Neuronal stem cell (in vitro differentiated cells): ENCODE data around the gene TBC1D16.
A peak's percentile ranks its signal among the peaks of the same experiment; 100 is the strongest.
"Not testable (repeated sequence)": the region's sequence is repeated elsewhere in the genome, so short reads cannot be mapped to it uniquely, and the experiment has no call there.

Experiments used
- DNase-seq: peaks from one replicate; pipeline ENCODE4 v3.0.0-alpha.2; 2013; ENCODE audit warnings: low spot score
- H2AFZ ChIP-seq: one replicate; pipeline ENCODE4 v1.6.1; 2013; ENCODE audit warnings: mild to moderate bottlenecking, low read length, inconsistent platforms
- H2AK5ac ChIP-seq: 2 replicates; pipeline ENCODE4 v1.6.1; 2013; ENCODE audit warnings: low read depth, mild to moderate bottlenecking, inconsistent platforms, low read length, moderate library complexity, mixed read lengths
- H2BK120ac ChIP-seq: 2 replicates; pipeline ENCODE4 v1.6.1; 2013; ENCODE audit warnings: low read depth, mild to moderate bottlenecking, inconsistent platforms, low read length, moderate library complexity, mixed read lengths
- H2BK12ac ChIP-seq: one replicate; pipeline ENCODE4 v1.6.1; 2013; ENCODE audit warnings: low read length, inconsistent platforms
- H2BK15ac ChIP-seq: 2 replicates; pipeline ENCODE4 v1.6.1; 2013; ENCODE audit warnings: mild to moderate bottlenecking, low read length, inconsistent platforms, mixed read lengths
- H2BK5ac ChIP-seq: one replicate; pipeline ENCODE4 v1.6.1; 2013; ENCODE audit warnings: inconsistent platforms, mild to moderate bottlenecking, low read length, moderate library complexity
- H3K14ac ChIP-seq: one replicate; pipeline ENCODE4 v1.6.1; 2013; ENCODE audit warnings: low read length, inconsistent platforms
- H3K18ac ChIP-seq: 2 replicates; pipeline ENCODE4 v1.6.1; 2013; ENCODE audit warnings: low read length, inconsistent platforms
- H3K23ac ChIP-seq: 2 replicates; pipeline ENCODE4 v1.6.1; 2013; ENCODE audit warnings: low read depth, mild to moderate bottlenecking, mixed read lengths, low read length, inconsistent platforms; ENCODE audit not compliant: poor library complexity
- H3K27ac ChIP-seq: replicated peaks from 3 replicates; pipeline ENCODE4 v1.5.1; 2013; ENCODE audit warnings: low read length, inconsistent platforms
- H3K27me3 ChIP-seq, 3 experiments: 2 replicates each; pipeline ENCODE4 v1.6.1; 2013; ENCODE audit warnings: low read length in 3 of 3, mild to moderate bottlenecking in 2 of 3, inconsistent platforms in 1 of 3, low read depth in 1 of 3, mixed read lengths in 1 of 3, moderate library complexity in 1 of 3; ENCODE audit not compliant: control insufficient read depth in 3 of 3, insufficient read depth in 3 of 3
- H3K36me3 ChIP-seq, 2 donors: replicated peaks in 1 of 2; 2 replicates each; pipeline ENCODE4 v1.6.1; 2013; ENCODE audit warnings: low read length in 2 of 2; ENCODE audit not compliant: control insufficient read depth in 2 of 2, insufficient read depth in 2 of 2
- H3K4ac ChIP-seq: 2 replicates; pipeline ENCODE4 v1.6.1; 2013; ENCODE audit warnings: inconsistent platforms, mild to moderate bottlenecking, low read length, moderate library complexity
- H3K4me1 ChIP-seq, 2 donors: 1 replicate in 1 of 2; 2 replicates in 1 of 2; pipeline ENCODE4 v1.6.1; 2013; ENCODE audit warnings: low read length in 2 of 2, low read depth in 1 of 2; ENCODE audit not compliant: control insufficient read depth in 2 of 2, insufficient read depth in 1 of 2
- H3K4me2 ChIP-seq: one replicate; pipeline ENCODE4 v1.6.1; 2013; ENCODE audit warnings: mild to moderate bottlenecking, low read length, inconsistent platforms; ENCODE audit not compliant: insufficient read depth, poor library complexity, severe bottlenecking
- H3K4me3 ChIP-seq, 2 donors: 2 replicates each; pipeline ENCODE4 v1.5.1; 2013; ENCODE audit warnings: low read length in 2 of 2, mild to moderate bottlenecking in 2 of 2, inconsistent platforms in 1 of 2, moderate library complexity in 1 of 2
- H3K79me1 ChIP-seq: one replicate; pipeline ENCODE4 v1.6.1; 2013; ENCODE audit warnings: low read depth, mild to moderate bottlenecking, inconsistent platforms, low read length, moderate library complexity
- H3K9ac ChIP-seq: one replicate; pipeline ENCODE4 v1.6.1; 2013; ENCODE audit warnings: mild to moderate bottlenecking, low read depth, low read length, inconsistent platforms; ENCODE audit not compliant: poor library complexity
- H3K9me3 ChIP-seq, 2 donors: replicated peaks in 1 of 2; 2 replicates each; pipeline versions ENCODE3 to v1.6.1; 2013; ENCODE audit warnings: low read length in 2 of 2, mild to moderate bottlenecking in 2 of 2, inconsistent platforms in 1 of 2, low read depth in 1 of 2, mixed read lengths in 1 of 2, moderate library complexity in 1 of 2; ENCODE audit not compliant: control insufficient read depth in 2 of 2, insufficient read depth in 1 of 2
- H4K8ac ChIP-seq: one replicate; pipeline ENCODE4 v1.6.1; 2013; ENCODE audit warnings: low read depth, mild to moderate bottlenecking, inconsistent platforms, low read length, moderate library complexity
- H4K91ac ChIP-seq: one replicate; pipeline ENCODE4 v1.6.1; 2013; ENCODE audit warnings: low read length, low read depth, mild to moderate bottlenecking, inconsistent platforms; ENCODE audit not compliant: poor library complexity
- WGBS, 2 donors: extraction: QIAGEN DNeasy Blood & Tissue Kit; methylation state at CpG; one replicate each; pipeline ENCODE4 v1.1.7; 2013; ENCODE audit warnings: missing lambda C conversion rate in 2 of 2, mixed read lengths in 1 of 2; ENCODE audit not compliant: insufficient read length in 2 of 2, insufficient replicate concordance in 1 of 2; ENCODE audit errors: extremely low coverage in 2 of 2; 5-methylcytosine and 5-hydroxymethylcytosine counted together

TBC1D16 gene

DNA sequence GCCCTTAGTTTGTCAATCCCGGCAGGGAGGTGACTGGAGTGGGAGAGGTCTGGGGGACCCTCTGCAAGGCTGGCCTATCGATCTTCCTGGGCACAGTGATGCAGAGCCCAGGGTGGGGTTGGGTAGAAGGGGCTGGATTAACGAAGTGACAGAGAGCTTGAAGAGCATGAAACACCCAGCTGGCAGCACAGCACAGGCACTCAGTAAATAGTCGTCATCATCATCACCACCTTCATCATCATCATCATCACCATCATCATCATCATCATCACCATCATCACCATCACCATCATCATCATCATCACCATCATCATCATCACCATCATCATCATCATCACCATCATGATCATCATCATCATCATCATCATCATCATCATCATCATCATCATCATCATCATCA is 142.2 kb downstream of the TBC1D16 start:
- not testable (repeated sequence) for H3K79me1 ChIP-seq, H2BK120ac ChIP-seq, H2AFZ ChIP-seq, H4K8ac ChIP-seq, DNase-seq, H3K36me3 ChIP-seq, H3K4me3 ChIP-seq, H3K9me3 ChIP-seq, H3K9ac ChIP-seq, H3K4ac ChIP-seq, H2AK5ac ChIP-seq, H3K27ac ChIP-seq, H3K18ac ChIP-seq, H3K4me1 ChIP-seq, H3K14ac ChIP-seq, H2BK12ac ChIP-seq, H3K23ac ChIP-seq, H3K4me2 ChIP-seq, H4K91ac ChIP-seq, H2BK5ac ChIP-seq
- no CpG with 5 or more reads among the region's 4 CpGs for WGBS, 2 donors
- H3K27me3 ChIP-seq: peaks cover 0 to 22% (median 0%) of the 10 kb centered on the region in 3 experiments
- H2BK15ac ChIP-seq: peak overlapping the region; percentile 9

DNA sequence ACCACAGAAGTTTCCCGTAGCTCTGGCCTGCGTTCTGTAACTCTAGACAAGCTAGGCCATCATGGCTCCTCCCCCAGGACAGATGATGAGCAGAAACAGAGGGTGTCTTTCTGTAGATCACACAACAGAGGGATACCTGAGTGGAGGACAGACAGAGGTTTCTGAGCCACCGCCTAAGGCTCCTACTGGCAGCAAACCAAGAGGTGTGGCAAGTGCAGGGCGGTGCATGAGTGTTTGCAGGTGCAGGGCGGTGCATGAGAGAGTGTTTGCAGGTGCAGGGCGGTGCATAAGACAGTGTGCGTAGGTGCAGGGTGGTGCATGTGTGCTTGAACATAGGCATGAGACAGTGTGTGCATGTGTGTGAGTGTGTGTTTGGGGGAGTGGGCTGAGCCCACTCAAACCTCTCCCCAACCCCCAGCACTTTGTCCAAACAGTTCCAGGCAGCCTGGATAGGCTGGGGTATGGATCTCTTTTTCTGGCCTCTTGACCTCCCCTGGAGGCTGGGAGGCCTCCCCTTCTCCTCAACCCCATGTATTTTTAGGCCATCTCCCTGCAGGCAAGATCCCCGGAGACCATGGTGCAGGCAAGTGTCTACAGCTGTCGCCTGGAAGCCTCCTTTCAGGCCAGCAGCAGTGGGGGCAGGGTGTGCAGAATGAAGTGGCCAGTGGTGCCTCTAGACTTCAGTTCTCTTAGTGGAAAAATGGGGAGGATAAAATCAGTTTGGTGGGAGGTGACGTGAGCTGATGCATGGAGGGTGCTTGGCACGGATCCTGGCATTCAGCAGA is 143.0 kb downstream of the TBC1D16 start:
- peaks cover 0 to 22% (median 0%) of the 10 kb centered on the region in 3 experiments for H3K27me3 ChIP-seq
- H4K91ac ChIP-seq: no peak overlapping the region
- no peak for DNase-seq
- H3K18ac ChIP-seq: no peak overlapping the region
- no peaks in the 10 kb centered on the region for H3K36me3 ChIP-seq
- no peak overlapping the region for H4K8ac ChIP-seq
- H3K9me3 ChIP-seq: peaks cover 0 to 2% of the 10 kb centered on the region in 2 donors
- no peak overlapping the region for H2AFZ ChIP-seq
- no peak overlapping the region for H3K27ac ChIP-seq
- peak overlapping the region; percentile 9 for H2BK15ac ChIP-seq
- no peak overlapping the region for H2BK12ac ChIP-seq
- H3K79me1 ChIP-seq: no peaks in the 10 kb centered on the region
- H3K4me3 ChIP-seq: peak overlapping the region in 1 of 2 donors; percentile 56
- H2BK120ac ChIP-seq: no peak overlapping the region
- H3K23ac ChIP-seq: no peak overlapping the region
- H3K4me1 ChIP-seq: peaks cover 0 to 2% of the 10 kb centered on the region in 2 donors
- WGBS, 2 donors: no CpG with 5 or more reads among the region's 11 CpGs
- H2AK5ac ChIP-seq: no peak overlapping the region
- H3K14ac ChIP-seq: no peak overlapping the region
- H3K4me2 ChIP-seq: no peak overlapping the region
- H2BK5ac ChIP-seq: no peak overlapping the region
- no peak overlapping the region for H3K4ac ChIP-seq
- H3K9ac ChIP-seq: no peak overlapping the region

DNA sequence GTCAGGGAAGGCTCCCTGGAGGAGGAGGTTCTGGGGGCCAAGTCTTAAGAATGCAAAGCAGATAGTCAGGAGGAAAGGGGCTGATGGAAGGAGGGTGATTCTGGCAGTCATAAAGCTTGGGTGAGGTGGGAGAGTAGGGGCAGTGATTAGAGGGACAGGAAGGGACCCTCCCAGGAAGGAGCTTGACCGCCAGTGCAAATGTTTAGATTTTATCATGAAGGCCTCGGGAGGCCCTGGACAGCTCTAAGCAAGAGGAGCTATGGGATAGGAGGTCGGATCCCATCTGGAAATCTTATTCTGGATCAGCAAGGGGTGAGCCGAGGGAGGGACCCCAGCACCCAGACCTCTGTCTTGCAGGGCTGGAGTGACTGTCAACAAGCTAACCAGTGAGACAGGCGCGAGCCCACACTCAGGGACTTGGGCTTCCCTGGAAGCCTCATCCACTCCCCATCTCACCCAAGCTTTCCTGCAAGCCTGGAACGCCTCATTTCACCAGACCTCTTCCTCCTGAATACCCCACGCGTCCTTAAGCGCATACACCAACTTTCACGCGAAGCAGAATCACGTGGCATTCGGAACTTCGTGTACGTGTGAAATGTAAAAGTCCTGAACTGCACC is 144.4 kb downstream of the TBC1D16 start:
- no peak overlapping the region for H3K27ac ChIP-seq
- H3K4ac ChIP-seq: no peak overlapping the region
- H4K8ac ChIP-seq: no peak overlapping the region
- H3K4me3 ChIP-seq: no peak overlapping the region
- peaks cover 0 to 2% of the 10 kb centered on the region in 2 donors for H3K4me1 ChIP-seq
- no peak for DNase-seq
- no peak overlapping the region for H4K91ac ChIP-seq
- H2AFZ ChIP-seq: no peak overlapping the region
- H3K9me3 ChIP-seq: peaks cover 0 to 2% of the 10 kb centered on the region in 2 donors
- H3K27me3 ChIP-seq: peaks cover 0 to 26% (median 0%) of the 10 kb centered on the region in 3 experiments
- no peak overlapping the region for H3K9ac ChIP-seq
- H3K23ac ChIP-seq: no peak overlapping the region
- H2BK120ac ChIP-seq: no peak overlapping the region
- H3K79me1 ChIP-seq: no peaks in the 10 kb centered on the region
- no peaks in the 10 kb centered on the region for H3K36me3 ChIP-seq
- H3K18ac ChIP-seq: no peak overlapping the region
- H2BK15ac ChIP-seq: no peak overlapping the region
- no peak overlapping the region for H3K4me2 ChIP-seq
- no peak overlapping the region for H2BK5ac ChIP-seq
- H2BK12ac ChIP-seq: no peak overlapping the region
- no peak overlapping the region for H2AK5ac ChIP-seq
- WGBS, 2 donors: no CpG with 5 or more reads among the region's 16 CpGs
- no peak overlapping the region for H3K14ac ChIP-seq

DNA sequence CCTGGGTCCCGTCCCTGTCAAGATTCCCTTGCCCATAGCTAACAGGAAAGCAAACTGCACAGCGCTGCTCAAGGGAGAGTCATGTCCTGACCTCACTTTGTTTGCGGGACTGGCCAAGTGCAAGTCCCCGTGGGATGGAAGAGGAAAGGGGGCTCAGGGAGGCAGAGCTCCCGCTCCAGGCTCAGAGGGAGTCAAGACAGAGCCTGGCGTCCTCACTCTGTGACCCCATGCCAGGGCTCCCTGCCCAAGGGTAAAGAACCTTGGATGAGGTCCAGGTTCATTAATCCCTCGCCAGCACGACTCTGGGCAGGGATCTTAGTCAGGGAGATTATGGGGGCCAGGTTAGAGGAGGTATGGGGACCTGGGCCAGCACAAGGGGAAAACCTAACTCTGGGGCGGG is 145.0 kb downstream of the TBC1D16 start:
- no peaks in the 10 kb centered on the region for H3K36me3 ChIP-seq
- H3K9ac ChIP-seq: no peak overlapping the region
- H2BK5ac ChIP-seq: no peak overlapping the region
- peaks cover 0 to 2% of the 10 kb centered on the region in 2 donors for H3K4me1 ChIP-seq
- H3K4me3 ChIP-seq: no peak overlapping the region
- H3K27me3 ChIP-seq: peaks cover 0 to 26% (median 0%) of the 10 kb centered on the region in 3 experiments
- H3K23ac ChIP-seq: no peak overlapping the region
- no peak overlapping the region for H4K8ac ChIP-seq
- H2AK5ac ChIP-seq: no peak overlapping the region
- DNase-seq: no peak
- H2BK15ac ChIP-seq: no peak overlapping the region
- no peak overlapping the region for H3K14ac ChIP-seq
- H4K91ac ChIP-seq: no peak overlapping the region
- H3K79me1 ChIP-seq: no peaks in the 10 kb centered on the region
- H3K9me3 ChIP-seq: peaks cover 0 to 2% of the 10 kb centered on the region in 2 donors
- H3K4ac ChIP-seq: no peak overlapping the region
- H2AFZ ChIP-seq: no peak overlapping the region
- no peak overlapping the region for H3K18ac ChIP-seq
- no peak overlapping the region for H2BK12ac ChIP-seq
- no peak overlapping the region for H3K27ac ChIP-seq
- no peak overlapping the region for H3K4me2 ChIP-seq
- H2BK120ac ChIP-seq: no peak overlapping the region
- WGBS, 2 donors: no CpG with 5 or more reads among the region's 9 CpGs
